GM18909 (cell line): ENCODE results near the gene REC8.
"Not testable (repeated sequence)": the region's sequence is repeated elsewhere in the genome, so short reads cannot be mapped to it uniquely, and the experiment has no call there.

Experiments used
- ATAC-seq: cut with Tn5 transposase; IDR thresholded peaks from one replicate; pipeline ENCODE4 v1.9.1; 2021; ENCODE audit warnings: mild to moderate bottlenecking; ENCODE audit not compliant: unreplicated experiment, poor library complexity

Gene REC8

DNA sequence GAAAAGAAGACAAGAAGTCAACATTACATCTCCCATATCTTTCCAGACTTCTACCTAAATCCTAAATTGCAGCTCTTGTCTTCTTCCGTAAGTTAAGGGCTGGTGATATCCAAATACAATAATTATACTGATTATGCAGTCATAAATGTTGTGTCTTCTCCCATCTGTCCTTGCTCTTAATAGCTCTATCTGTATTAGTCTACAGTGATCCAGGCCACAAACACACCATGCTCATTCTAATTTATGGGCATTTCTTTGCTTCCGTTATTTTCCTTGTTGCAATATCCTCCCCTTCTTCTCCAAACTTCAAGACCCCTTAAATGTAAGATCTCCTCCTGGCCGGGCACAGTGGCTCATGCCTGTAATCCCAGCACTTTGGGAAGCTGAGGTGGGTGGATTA, 47.6 kb downstream of the REC8 start:
- ATAC-seq: no peak

DNA sequence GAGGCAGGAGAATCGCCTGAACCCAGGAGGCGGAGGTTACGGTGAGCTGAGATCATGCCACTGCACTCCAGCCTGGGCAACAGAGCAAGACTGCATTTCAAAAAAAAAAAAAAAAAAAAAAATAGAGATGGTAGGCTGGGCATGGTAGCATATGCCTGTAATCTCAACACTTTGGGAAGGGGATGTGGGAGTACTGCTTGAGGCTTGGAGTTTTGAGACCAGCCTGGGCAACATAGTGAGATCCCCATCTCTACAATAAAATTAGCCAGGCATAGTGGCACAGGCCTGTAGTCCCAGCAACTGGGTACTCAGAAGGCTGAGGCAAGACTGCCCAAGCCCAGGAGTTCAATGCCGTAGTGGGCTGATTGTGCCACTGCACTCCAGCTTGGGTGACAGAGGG, 51.1 kb downstream of the REC8 start:
- not testable (repeated sequence) for ATAC-seq

DNA sequence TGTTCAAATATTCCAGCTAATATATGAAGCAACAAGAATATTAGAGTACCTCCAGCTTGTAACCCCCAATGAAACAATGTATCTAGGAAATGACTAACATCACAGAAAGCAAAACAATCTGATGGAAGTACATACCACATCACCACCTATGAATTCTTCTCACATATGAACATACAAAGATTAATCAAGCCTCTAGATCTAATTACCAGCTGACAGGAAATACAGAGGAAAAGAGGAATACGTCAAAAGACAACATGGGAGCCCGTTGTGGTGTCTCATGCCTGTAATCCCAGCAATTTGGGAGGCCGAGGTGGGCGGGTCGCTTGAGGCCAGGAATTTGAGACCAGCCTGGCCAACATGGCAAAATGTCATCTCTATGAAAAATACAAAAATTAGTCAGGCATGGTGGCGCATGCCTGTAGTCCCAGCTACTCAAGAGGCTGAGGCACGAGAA, 52.8 kb downstream of the REC8 start:
- ATAC-seq: no peak

- no peak for ATAC-seq
Measured at GRCh38 chr14:24226473-24226872, 54.6 kb downstream of the REC8 start.

- no peak for ATAC-seq
Measured at GRCh38 chr14:24228902-24229301, 57.0 kb downstream of the REC8 start.
